BLaER1 (cell line): ENCODE data around the gene FURIN.

Source experiments
- H3K27ac ChIP-seq: shearing (Covaris generic); formaldehyde crosslinking; 2 replicates; pipeline ENCODE4 v1.8.1; 2022
- H3K27me3 ChIP-seq: shearing (Covaris generic); formaldehyde crosslinking; 2 replicates; pipeline ENCODE4 v1.8.1; 2022
- H3K36me3 ChIP-seq: shearing (Covaris generic); formaldehyde crosslinking; 2 replicates; pipeline ENCODE4 v1.8.1; 2022
- H3K4me1 ChIP-seq: shearing (Covaris generic); formaldehyde crosslinking; 2 replicates; pipeline ENCODE4 v1.8.1; 2022
- H3K4me2 ChIP-seq: shearing (Covaris generic); formaldehyde crosslinking; 2 replicates; pipeline ENCODE4 v1.8.1; 2022
- H3K4me3 ChIP-seq: shearing (Covaris generic); formaldehyde crosslinking; 2 replicates; pipeline ENCODE4 v1.8.1; 2022
- H3K9ac ChIP-seq: shearing (Covaris generic); formaldehyde crosslinking; 2 replicates; pipeline ENCODE4 v1.8.1; 2022
- H3K9me3 ChIP-seq: shearing (Covaris generic); formaldehyde crosslinking; 2 replicates; pipeline ENCODE4 v1.8.1; 2022
- H4K20me1 ChIP-seq: shearing (Covaris generic); formaldehyde crosslinking; 2 replicates; pipeline ENCODE4 v1.8.1; 2022
- Cebpa-rat ChIP-seq: shearing (Covaris generic); IDR thresholded peaks from 2 replicates; pipeline ENCODE4 v1.8.1; 2022

The FURIN gene

GRCh38 chr15:90857883-90858443, 10.4 kb upstream of the FURIN start:
- Histone ChIP-seq H3K4me3 (no peak overlapping the region), H3K4me1 (peaks cover 20% of the 10 kb centered on the region), H3K4me2 (no peak overlapping the region), H3K27me3 (no peaks in the 10 kb centered on the region), H4K20me1 (no peaks in the 10 kb centered on the region; the same call in 1 of the 2 replicates), H3K36me3 (no peaks in the 10 kb centered on the region), H3K9me3 (no peaks in the 10 kb centered on the region), H3K27ac (no peak overlapping the region), H3K9ac (no peak overlapping the region)
- no peak for TF ChIP-seq Cebpa-rat

GRCh38 chr15:90859234-90860131, 8.9 kb upstream of the FURIN start:
- H3K36me3 ChIP-seq: no peaks in the 10 kb centered on the region
- no peak overlapping the region for H3K4me3 ChIP-seq
- no peak overlapping the region for H3K4me2 ChIP-seq
- H3K9me3 ChIP-seq: no peaks in the 10 kb centered on the region
- TF ChIP-seq Cebpa-rat: no peak
- no peak overlapping the region for H3K9ac ChIP-seq
- peaks cover 5% of the 10 kb centered on the region; the same call in 1 of the 2 replicates for H3K4me1 ChIP-seq
- no peak overlapping the region for H3K27ac ChIP-seq
- H4K20me1 ChIP-seq: no peaks in the 10 kb centered on the region
- no peaks in the 10 kb centered on the region for H3K27me3 ChIP-seq

- no peaks in the 10 kb centered on the region for H3K9me3 ChIP-seq
- H3K4me1 ChIP-seq: no peaks in the 10 kb centered on the region
- no peak for TF ChIP-seq Cebpa-rat
- no peak overlapping the region for H3K4me2 ChIP-seq
- no peaks in the 10 kb centered on the region for H3K36me3 ChIP-seq
- H3K4me3 ChIP-seq: no peak overlapping the region
- H3K27ac ChIP-seq: no peak overlapping the region
- no peak overlapping the region for H3K9ac ChIP-seq
- H4K20me1 ChIP-seq: no peaks in the 10 kb centered on the region
- no peaks in the 10 kb centered on the region for H3K27me3 ChIP-seq
Measured at GRCh38 chr15:90860450-90860849, 7.9 kb upstream of the FURIN start.

GRCh38 chr15:90860942-90861675, 7.3 kb upstream of the FURIN start:
- H3K27ac ChIP-seq: no peak overlapping the region
- H3K9me3 ChIP-seq: no peaks in the 10 kb centered on the region
- no peaks in the 10 kb centered on the region for H3K4me1 ChIP-seq
- no peak overlapping the region for H3K4me2 ChIP-seq
- no peak for TF ChIP-seq Cebpa-rat
- no peaks in the 10 kb centered on the region for H3K27me3 ChIP-seq
- H3K36me3 ChIP-seq: no peaks in the 10 kb centered on the region
- H4K20me1 ChIP-seq: no peaks in the 10 kb centered on the region
- no peak overlapping the region for H3K4me3 ChIP-seq
- H3K9ac ChIP-seq: no peak overlapping the region

GRCh38 chr15:90862487-90862886, 5.9 kb upstream of the FURIN start:
- Histone ChIP-seq H3K9me3 (no peaks in the 10 kb centered on the region), H3K9ac (no peak overlapping the region), H3K4me2 (no peak overlapping the region), H4K20me1 (no peaks in the 10 kb centered on the region), H3K27me3 (no peaks in the 10 kb centered on the region), H3K4me3 (no peak overlapping the region), H3K4me1 (no peaks in the 10 kb centered on the region), H3K27ac (no peak overlapping the region), H3K36me3 (no peaks in the 10 kb centered on the region)
- TF ChIP-seq Cebpa-rat: no peak

- no peaks in the 10 kb centered on the region for H4K20me1 ChIP-seq
- H3K9me3 ChIP-seq: no peaks in the 10 kb centered on the region
- no peak overlapping the region for H3K27ac ChIP-seq
- H3K36me3 ChIP-seq: no peaks in the 10 kb centered on the region
- no peak for TF ChIP-seq Cebpa-rat
- no peak overlapping the region for H3K4me2 ChIP-seq
- H3K27me3 ChIP-seq: no peaks in the 10 kb centered on the region
- no peak overlapping the region for H3K9ac ChIP-seq
- no peaks in the 10 kb centered on the region for H3K4me1 ChIP-seq
- no peak overlapping the region for H3K4me3 ChIP-seq
Measured at GRCh38 chr15:90862964-90863778, 5.2 kb upstream of the FURIN start.

GRCh38 chr15:90863987-90864386, 4.4 kb upstream of the FURIN start:
- no peaks in the 10 kb centered on the region for H4K20me1 ChIP-seq
- no peak overlapping the region for H3K9ac ChIP-seq
- no peak for TF ChIP-seq Cebpa-rat
- peaks cover 3% of the 10 kb centered on the region for H3K4me1 ChIP-seq
- H3K27me3 ChIP-seq: no peaks in the 10 kb centered on the region
- H3K27ac ChIP-seq: no peak overlapping the region
- no peaks in the 10 kb centered on the region for H3K36me3 ChIP-seq
- no peaks in the 10 kb centered on the region for H3K9me3 ChIP-seq
- no peak overlapping the region for H3K4me3 ChIP-seq
- H3K4me2 ChIP-seq: no peak overlapping the region

- Histone ChIP-seq H4K20me1 (no peaks in the 10 kb centered on the region), H3K27ac (no peak overlapping the region), H3K36me3 (no peaks in the 10 kb centered on the region), H3K27me3 (no peaks in the 10 kb centered on the region), H3K4me1 (peaks cover 8% of the 10 kb centered on the region), H3K9ac (no peak overlapping the region), H3K4me2 (no peak overlapping the region), H3K9me3 (no peaks in the 10 kb centered on the region), H3K4me3 (no peak overlapping the region)
- no peak for TF ChIP-seq Cebpa-rat
Measured at GRCh38 chr15:90864507-90864906, 3.9 kb upstream of the FURIN start.

GRCh38 chr15:90865702-90866101, 2.7 kb upstream of the FURIN start:
- no peaks in the 10 kb centered on the region for H3K27me3 ChIP-seq
- no peaks in the 10 kb centered on the region for H4K20me1 ChIP-seq
- no peak overlapping the region for H3K4me2 ChIP-seq
- H3K9me3 ChIP-seq: no peaks in the 10 kb centered on the region
- no peak overlapping the region for H3K9ac ChIP-seq
- no peaks in the 10 kb centered on the region for H3K36me3 ChIP-seq
- TF ChIP-seq Cebpa-rat: no peak
- peaks cover 20% of the 10 kb centered on the region for H3K4me1 ChIP-seq
- H3K4me3 ChIP-seq: no peak overlapping the region
- no peak overlapping the region for H3K27ac ChIP-seq
